ENCODE results near the gene CFTR. TPM values are rescaled to one million over a fixed set of nuclear protein-coding genes. Genes with fewer than 3 reads are reported as not detected.

CFTR gene
- total and polyA plus RNA-seq, 10 donors, result 0.02 to 0.27 (median 0.05) TPM; not detected in 6

- Histone ChIP-seq H3K4me3 (no peak overlapping the region), H3K27me3 (replicated peaks in 1 of 7) (no peaks in the 10 kb centered on the region), H3K4me1 (no peaks in the 10 kb centered on the region), H3K36me3 (no peaks in the 10 kb centered on the region), H3K9me3 (peaks cover 0 to 1% (median 0%) of the 10 kb centered on the region in 8 donors), H3K27ac (no peak overlapping the region)
- intact Hi-C loops (cut with DNase I; ENCODE audit: low total_unique reads), result no loop called here
- WGBS, 5 donors, result 83 to 90% (median 88%) methylated on average over 2 of the region's 2 CpGs
- no peak for TF ChIP-seq POLR2A (IDR thresholded peaks at IDR 0.05)
- TF ChIP-seq POLR2AphosphoS5 (IDR thresholded peaks at IDR 0.05), result no peak
- TF ChIP-seq CTCF (IDR thresholded peaks at IDR 0.05 in 8 of 11, conservative IDR thresholded peaks at IDR 0.05 in 3 of 11), result no peak
- DNase-seq, result no peak
Measured at GRCh38 chr7:117468174-117468573, 11.7 kb upstream of the CFTR start.

GRCh38 chr7:117470777-117471176 is 9.0 kb upstream of the CFTR start:
- Histone ChIP-seq H3K27ac (no peak overlapping the region), H3K36me3 (no peaks in the 10 kb centered on the region), H3K4me3 (no peak overlapping the region), H3K4me1 (no peaks in the 10 kb centered on the region), H3K27me3 (replicated peaks in 1 of 7) (no peaks in the 10 kb centered on the region), H3K9me3 (no peaks in the 10 kb centered on the region)
- no peak for DNase-seq
- intact Hi-C loops (cut with DNase I; ENCODE audit: low total_unique reads), result no loop called here
- TF ChIP-seq POLR2A (IDR thresholded peaks at IDR 0.05), result no peak
- WGBS, 5 donors, result 49 to 68% (median 59%) methylated on average over 5 of the region's 5 CpGs

DNA sequence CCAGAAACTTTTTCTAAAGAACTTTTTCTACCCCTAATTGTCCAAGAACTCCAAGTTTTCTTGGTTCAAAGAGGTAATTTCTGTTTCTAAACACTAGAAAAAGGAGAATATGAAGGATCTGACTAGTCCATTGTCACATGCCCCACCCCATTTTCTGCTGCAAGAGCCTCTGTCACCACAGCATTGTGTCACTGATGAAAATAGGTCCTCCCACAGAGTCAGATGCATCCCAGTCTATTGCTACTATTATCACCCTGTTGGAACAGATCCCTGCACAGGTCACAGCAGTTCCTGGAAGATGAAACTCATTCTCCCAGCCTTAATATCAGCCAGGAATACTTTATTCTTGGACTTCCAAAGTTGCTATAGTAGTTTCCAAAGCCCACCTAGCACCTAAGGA is 7.5 kb upstream of the CFTR start:
- no peak for DNase-seq

GRCh38 chr7:117476557-117477215 is 3.1 kb upstream of the CFTR start:
- DNase-seq, result no peak
- Histone ChIP-seq H3K4me1 (peaks cover 0 to 4% (median 0%) of the 10 kb centered on the region in 6 donors), H3K9me3 (no peaks in the 10 kb centered on the region), H3K36me3 (no peaks in the 10 kb centered on the region), H3K27ac (no peak overlapping the region), H3K27me3 (replicated peaks in 1 of 7) (peaks cover 0 to 38% (median 22%) of the 10 kb centered on the region in 7 donors), H3K4me3 (no peak overlapping the region)
- intact Hi-C loops (cut with DNase I; ENCODE audit: low total_unique reads), result no loop called here
- TF ChIP-seq POLR2A (IDR thresholded peaks at IDR 0.05) (no peak), POLR2AphosphoS5 (IDR thresholded peaks at IDR 0.05) (no peak), CTCF (IDR thresholded peaks at IDR 0.05 in 8 of 11, conservative IDR thresholded peaks at IDR 0.05 in 3 of 11) (no peak)
- WGBS, 5 donors, result 83 to 89% (median 84%) methylated on average over 4 of the region's 4 CpGs

More for the DNA sequence above, 7.5 kb upstream of the CFTR start:
- no peaks in the 10 kb centered on the region for H3K4me1 ChIP-seq
- no peaks in the 10 kb centered on the region for H3K9me3 ChIP-seq
- intact Hi-C loops (cut with DNase I; ENCODE audit: low total_unique reads), result no loop called here
- TF ChIP-seq POLR2A (IDR thresholded peaks at IDR 0.05), result no peak
- TF ChIP-seq CTCF (IDR thresholded peaks at IDR 0.05 in 8 of 11, conservative IDR thresholded peaks at IDR 0.05 in 3 of 11), result no peak
- TF ChIP-seq POLR2AphosphoS5 (IDR thresholded peaks at IDR 0.05), result no peak
- no peaks in the 10 kb centered on the region for H3K36me3 ChIP-seq
- H3K4me3 ChIP-seq, result no peak overlapping the region
- no peak overlapping the region for H3K27ac ChIP-seq
- H3K27me3 ChIP-seq (replicated peaks in 1 of 7), result peaks cover 0 to 1% (median 0%) of the 10 kb centered on the region in 7 donors
